ENCODE measurements around the gene FAM210B.

The FAM210B gene

DNA sequence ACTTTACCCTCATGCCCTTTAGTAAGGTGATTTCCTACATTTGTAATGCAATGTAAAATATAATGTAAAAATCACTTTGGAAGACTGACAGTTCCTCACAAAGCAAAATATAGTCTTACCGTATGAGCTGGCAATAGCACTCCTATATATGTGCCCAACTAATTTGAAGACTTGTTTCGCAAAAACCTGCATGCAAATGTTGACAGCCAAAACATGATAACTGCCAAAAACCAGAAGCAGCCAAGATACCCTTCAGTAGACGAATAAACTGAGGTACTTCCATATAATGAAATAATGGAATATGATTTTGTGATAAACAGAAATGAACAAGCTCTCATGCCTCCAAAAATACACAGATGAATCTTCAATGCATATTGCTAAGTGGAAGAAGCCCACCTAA lies 19.6 kb downstream of the FAM210B start:
- H3K9me3 ChIP-seq (ENCODE audit: insufficient read depth, low read length) = no peaks in the 10 kb centered on the region
- TF ChIP-seq, protein P1, sequence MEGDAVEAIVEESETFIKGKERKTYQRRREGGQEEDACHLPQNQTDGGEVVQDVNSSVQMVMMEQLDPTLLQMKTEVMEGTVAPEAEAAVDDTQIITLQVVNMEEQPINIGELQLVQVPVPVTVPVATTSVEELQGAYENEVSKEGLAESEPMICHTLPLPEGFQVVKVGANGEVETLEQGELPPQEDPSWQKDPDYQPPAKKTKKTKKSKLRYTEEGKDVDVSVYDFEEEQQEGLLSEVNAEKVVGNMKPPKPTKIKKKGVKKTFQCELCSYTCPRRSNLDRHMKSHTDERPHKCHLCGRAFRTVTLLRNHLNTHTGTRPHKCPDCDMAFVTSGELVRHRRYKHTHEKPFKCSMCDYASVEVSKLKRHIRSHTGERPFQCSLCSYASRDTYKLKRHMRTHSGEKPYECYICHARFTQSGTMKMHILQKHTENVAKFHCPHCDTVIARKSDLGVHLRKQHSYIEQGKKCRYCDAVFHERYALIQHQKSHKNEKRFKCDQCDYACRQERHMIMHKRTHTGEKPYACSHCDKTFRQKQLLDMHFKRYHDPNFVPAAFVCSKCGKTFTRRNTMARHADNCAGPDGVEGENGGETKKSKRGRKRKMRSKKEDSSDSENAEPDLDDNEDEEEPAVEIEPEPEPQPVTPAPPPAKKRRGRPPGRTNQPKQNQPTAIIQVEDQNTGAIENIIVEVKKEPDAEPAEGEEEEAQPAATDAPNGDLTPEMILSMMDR (IDR thresholded peaks at IDR 0.05; ENCODE audit: insufficient read depth, low read length, poor library complexity, severe bottlenecking) = no peak
- no peak for TF ChIP-seq EZH2phosphoT487 (conservative IDR thresholded peaks at IDR 0.05; ENCODE audit: low read length)
- H4K20me1 ChIP-seq (ENCODE audit: low read depth, low read length) = peaks cover 18% of the 10 kb centered on the region
- no peak overlapping the region for H3K4me2 ChIP-seq (ENCODE audit: low read depth, low read length, poor library complexity, severe bottlenecking)
- H3K4me3 ChIP-seq (ENCODE audit: insufficient read depth, low read length, poor library complexity, severe bottlenecking) = no peak overlapping the region
- H3F3A ChIP-seq (ENCODE audit: insufficient read depth) = no peaks in the 10 kb centered on the region
- H2AFZ ChIP-seq (ENCODE audit: low read depth, low read length, severe bottlenecking) = no peak overlapping the region
- H3K36me3 ChIP-seq (ENCODE audit: low read length) = peaks cover 58% of the 10 kb centered on the region
- no peaks in the 10 kb centered on the region for H3K27me3 ChIP-seq (ENCODE audit: low read length)
- H3K9me2 ChIP-seq (replicated peaks; ENCODE audit: insufficient read depth, low read length) = no peaks in the 10 kb centered on the region
- H3K9ac ChIP-seq (ENCODE audit: low read length) = no peak overlapping the region
- no peak overlapping the region for H3K27ac ChIP-seq (ENCODE audit: low read depth, low read length)
- peaks cover 67% of the 10 kb centered on the region for H3K79me2 ChIP-seq (ENCODE audit: insufficient read depth, low read length)

GRCh38 chr20:56380375-56380774 lies 21.6 kb downstream of the FAM210B start:
- Histone ChIP-seq H3K9me2 (replicated peaks; ENCODE audit: insufficient read depth, low read length) (no peaks in the 10 kb centered on the region), H3K27me3 (ENCODE audit: low read length) (no peaks in the 10 kb centered on the region), H3K36me3 (ENCODE audit: low read length) (peaks cover 69% of the 10 kb centered on the region), H3F3A (ENCODE audit: insufficient read depth) (no peaks in the 10 kb centered on the region), H3K4me3 (ENCODE audit: insufficient read depth, low read length, poor library complexity, severe bottlenecking) (no peak overlapping the region), H3K4me2 (ENCODE audit: low read depth, low read length, poor library complexity, severe bottlenecking) (no peak overlapping the region), H2AFZ (ENCODE audit: low read depth, low read length, severe bottlenecking) (no peak overlapping the region), H3K9me3 (ENCODE audit: insufficient read depth, low read length) (no peaks in the 10 kb centered on the region), H3K79me2 (ENCODE audit: insufficient read depth, low read length) (peaks cover 82% of the 10 kb centered on the region), H4K20me1 (ENCODE audit: low read depth, low read length) (peaks cover 25% of the 10 kb centered on the region), H3K9ac (ENCODE audit: low read length) (no peak overlapping the region), H3K27ac (ENCODE audit: low read depth, low read length) (no peak overlapping the region)
- TF ChIP-seq, protein P1 (IDR thresholded peaks at IDR 0.05; ENCODE audit: insufficient read depth, low read length, poor library complexity, severe bottlenecking) = no peak
- TF ChIP-seq EZH2phosphoT487 (conservative IDR thresholded peaks at IDR 0.05; ENCODE audit: low read length) = no peak

GRCh38 chr20:56381501-56381900 lies 22.7 kb downstream of the FAM210B start:
- H3K4me2 ChIP-seq (ENCODE audit: low read depth, low read length, poor library complexity, severe bottlenecking) = no peak overlapping the region
- TF ChIP-seq, protein P1 (IDR thresholded peaks at IDR 0.05; ENCODE audit: insufficient read depth, low read length, poor library complexity, severe bottlenecking) = no peak
- no peak for TF ChIP-seq EZH2phosphoT487 (conservative IDR thresholded peaks at IDR 0.05; ENCODE audit: low read length)
- H3K9ac ChIP-seq (ENCODE audit: low read length) = no peak overlapping the region
- H3K9me3 ChIP-seq (ENCODE audit: insufficient read depth, low read length) = no peaks in the 10 kb centered on the region
- no peaks in the 10 kb centered on the region for H3F3A ChIP-seq (ENCODE audit: insufficient read depth)
- peaks cover 66% of the 10 kb centered on the region for H3K36me3 ChIP-seq (ENCODE audit: low read length)
- no peak overlapping the region for H3K4me3 ChIP-seq (ENCODE audit: insufficient read depth, low read length, poor library complexity, severe bottlenecking)
- no peaks in the 10 kb centered on the region for H3K9me2 ChIP-seq (replicated peaks; ENCODE audit: insufficient read depth, low read length)
- peaks cover 81% of the 10 kb centered on the region for H3K79me2 ChIP-seq (ENCODE audit: insufficient read depth, low read length)
- H3K27me3 ChIP-seq (ENCODE audit: low read length) = no peaks in the 10 kb centered on the region
- peaks cover 19% of the 10 kb centered on the region; the same call in 1 of the 2 replicates for H4K20me1 ChIP-seq (ENCODE audit: low read depth, low read length)
- no peak overlapping the region for H3K27ac ChIP-seq (ENCODE audit: low read depth, low read length)
- H2AFZ ChIP-seq (ENCODE audit: low read depth, low read length, severe bottlenecking) = no peak overlapping the region
